HG03060 (cell line): Measurements from ENCODE around the gene SMYD5.
"Not testable (repeated sequence)": the region's sequence is repeated elsewhere in the genome, so short reads cannot be mapped to it uniquely, and the experiment has no call there.

Source experiments
- ATAC-seq: cut with Tn5 transposase; IDR thresholded peaks from one replicate; pipeline ENCODE4 v1.9.1; 2021; ENCODE audit warnings: low read depth, moderate number of reproducible peaks; ENCODE audit not compliant: unreplicated experiment

Gene SMYD5

GRCh38 chr2:73257425-73258125 lies 43.5 kb downstream of the SMYD5 start:
- no peak for ATAC-seq

- ATAC-seq, result no peak
Observed at GRCh38 chr2:73258186-73258912, 44.3 kb downstream of the SMYD5 start.

DNA sequence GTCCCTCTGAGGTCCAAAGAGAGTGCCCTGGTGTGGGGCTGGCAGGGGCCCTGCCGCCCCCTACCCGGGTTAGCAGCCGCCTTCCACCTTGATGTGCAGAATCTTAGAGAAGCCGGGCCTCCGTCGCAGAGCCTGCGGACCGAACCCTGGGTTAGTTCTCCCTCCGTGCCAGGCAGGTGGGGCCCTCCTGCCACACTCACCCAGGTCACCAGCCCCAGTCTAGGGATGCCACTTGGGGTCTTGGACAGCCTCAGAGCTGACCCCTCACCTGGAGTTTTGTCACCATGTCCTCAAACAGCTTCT lies 44.8 kb downstream of the SMYD5 start:
- no peak for ATAC-seq

GRCh38 chr2:73259276-73259675 lies 45.2 kb downstream of the SMYD5 start:
- ATAC-seq, result no peak

DNA sequence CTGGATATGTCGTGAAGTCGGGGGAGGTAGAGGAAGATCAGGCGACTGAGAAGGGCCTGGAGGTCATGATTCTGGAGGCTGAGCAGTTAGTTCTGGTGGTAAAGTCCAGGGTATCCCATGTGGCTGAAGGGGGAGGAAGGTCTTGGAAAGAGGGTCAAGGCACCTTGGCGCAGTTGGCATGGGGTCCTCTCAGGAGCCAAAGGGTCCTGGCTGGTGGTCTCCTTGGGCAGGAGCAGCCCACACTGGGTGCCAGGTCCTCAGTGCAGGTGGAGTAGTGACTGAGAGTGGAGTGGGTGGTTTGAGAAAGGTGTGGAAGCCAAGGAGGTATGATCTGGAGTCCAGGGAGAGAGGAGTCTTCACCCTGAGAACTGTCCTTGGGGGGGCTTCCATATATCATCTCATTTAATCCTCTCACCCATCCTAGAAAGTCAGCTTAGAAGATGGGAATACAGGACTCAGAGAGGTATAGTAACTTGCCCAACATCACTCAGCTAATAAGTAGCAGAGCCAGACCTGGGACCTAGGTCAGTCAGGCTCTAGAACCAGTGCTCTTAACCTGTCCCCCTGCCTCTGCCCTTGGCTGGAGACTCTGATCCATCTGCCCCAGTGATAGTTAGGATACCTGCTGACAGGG lies 45.8 kb downstream of the SMYD5 start:
- ATAC-seq, result no peak

DNA sequence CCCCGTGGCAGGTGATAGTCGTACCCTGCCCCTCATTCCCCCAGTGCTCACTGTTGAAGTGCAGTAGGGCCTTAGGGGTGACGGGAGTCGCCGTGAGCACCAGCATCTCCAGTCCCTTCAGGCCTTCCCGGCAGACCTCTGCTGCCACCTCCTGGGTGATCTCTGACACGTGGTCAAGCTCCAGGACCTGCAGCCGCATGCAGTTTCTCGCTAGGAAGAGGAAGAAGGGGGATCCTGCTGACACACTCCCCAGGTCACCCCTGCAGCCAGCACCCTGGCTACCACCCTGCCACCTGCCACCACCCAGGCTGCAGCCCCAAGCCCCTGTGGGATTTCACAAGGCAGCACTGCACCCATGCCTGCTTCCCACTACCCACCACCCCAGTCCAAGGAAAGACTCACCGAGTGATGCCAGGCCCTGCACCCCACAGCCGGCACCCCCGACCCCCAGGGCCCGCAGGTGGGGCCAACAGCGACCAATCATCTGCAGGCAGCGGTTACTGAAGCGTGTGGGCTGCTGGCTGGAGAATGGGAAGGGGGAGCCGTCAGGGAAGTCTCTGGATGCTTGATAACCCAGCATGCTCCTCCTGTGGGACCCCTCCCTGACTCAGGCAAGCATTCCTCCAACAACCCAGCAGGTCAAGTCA lies 46.4 kb downstream of the SMYD5 start:
- ATAC-seq, result no peak

DNA sequence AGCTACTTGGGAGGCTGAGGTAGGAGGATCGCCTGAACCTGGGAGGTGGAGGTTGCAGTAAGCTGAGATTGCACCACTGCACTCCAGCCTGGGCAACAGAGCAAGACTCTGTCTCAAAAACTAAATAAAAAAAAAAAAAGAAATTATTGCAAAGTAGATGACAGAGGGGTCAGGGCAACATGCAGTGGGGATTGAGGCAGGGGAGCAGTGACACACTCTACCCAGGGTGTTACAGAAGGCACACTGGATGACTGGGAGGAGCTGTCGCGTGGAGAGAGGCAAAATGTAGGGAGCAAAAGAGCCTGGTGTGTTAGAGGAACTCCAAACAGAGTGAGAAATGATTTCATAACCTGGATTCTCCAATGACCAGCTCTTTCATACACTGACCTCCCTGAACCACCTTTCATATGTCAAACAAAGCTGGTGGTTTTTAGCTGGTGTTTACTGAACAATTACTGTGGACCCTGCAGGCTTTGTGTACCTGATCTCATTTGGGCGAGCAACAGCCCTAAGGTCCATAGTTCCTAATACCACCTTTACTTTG lies 48.1 kb downstream of the SMYD5 start:
- no peak for ATAC-seq

- not testable (repeated sequence) for ATAC-seq
Observed at GRCh38 chr2:73262691-73263429, 48.8 kb downstream of the SMYD5 start.

DNA sequence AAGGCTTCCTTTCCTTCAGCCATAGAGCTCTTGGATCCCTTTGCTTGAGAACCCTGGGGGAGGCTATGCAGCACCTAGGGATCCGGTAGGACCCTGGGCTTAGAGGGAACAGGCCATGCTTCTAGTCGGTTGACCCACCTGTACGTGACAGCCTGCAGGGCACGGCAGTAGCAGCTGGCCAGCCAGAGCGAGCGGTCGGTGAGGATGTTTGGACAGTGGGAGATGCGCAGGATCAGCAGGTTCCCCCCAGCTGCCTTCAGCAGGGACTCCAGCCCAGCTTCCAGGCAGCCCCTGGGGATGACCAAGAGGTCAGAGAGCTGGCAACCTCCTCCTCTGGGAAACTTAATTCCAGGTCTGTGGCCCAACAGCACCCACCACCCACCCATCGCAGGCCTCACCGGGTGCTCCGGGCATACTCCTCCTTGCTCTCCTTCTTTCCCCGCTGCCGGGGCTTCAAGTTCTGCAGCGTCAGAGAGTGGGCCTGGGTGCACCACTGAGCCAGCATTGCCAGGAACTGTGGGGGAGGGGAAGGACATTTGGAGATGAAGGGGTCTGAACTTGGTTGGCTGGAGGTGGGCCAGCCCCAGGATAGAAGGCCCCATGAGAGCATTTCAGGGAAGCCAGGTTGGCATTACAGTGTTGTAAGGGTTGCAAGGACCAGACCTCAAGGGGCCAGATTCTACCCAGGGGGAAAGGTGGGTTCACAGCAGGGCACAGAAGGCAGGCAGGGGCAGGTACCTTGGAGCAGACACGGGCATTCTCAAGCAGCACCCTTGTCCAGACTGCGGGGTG lies 49.7 kb downstream of the SMYD5 start:
- ATAC-seq, result no peak

DNA sequence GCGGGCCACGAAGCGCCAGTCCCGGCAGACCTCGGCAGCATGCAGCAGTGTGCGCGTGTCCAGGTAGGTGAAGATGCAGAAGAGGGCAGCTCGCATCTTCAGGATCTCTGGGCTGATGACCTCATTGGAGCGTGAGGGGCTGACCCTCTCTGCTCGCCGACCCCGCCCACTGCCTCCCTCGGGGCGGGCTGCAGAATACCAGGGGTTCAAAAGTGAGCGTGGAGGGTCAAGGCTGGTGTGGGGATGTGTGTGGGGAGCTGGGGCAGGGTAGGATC lies 50.2 kb downstream of the SMYD5 start:
- ATAC-seq, result no peak

DNA sequence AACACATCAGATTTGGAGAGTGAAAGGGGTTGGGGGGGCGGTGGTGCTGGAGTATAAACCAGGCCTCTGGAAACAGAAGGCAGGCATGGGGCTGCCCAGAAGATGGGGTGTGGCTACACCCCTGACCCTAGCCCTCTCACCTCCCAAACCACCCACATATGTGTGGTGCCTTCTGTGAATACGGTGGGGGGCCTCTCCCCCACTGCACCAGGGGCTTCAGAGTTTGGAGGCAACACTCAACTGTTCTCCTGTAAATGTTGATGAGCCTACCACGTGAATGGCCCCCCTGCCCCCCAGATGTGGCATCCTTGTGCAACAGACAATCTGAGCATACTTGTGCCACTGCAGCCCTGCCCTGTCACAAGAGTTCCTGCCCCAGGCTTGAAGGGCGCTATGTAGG lies 50.7 kb downstream of the SMYD5 start:
- ATAC-seq, result no peak

DNA sequence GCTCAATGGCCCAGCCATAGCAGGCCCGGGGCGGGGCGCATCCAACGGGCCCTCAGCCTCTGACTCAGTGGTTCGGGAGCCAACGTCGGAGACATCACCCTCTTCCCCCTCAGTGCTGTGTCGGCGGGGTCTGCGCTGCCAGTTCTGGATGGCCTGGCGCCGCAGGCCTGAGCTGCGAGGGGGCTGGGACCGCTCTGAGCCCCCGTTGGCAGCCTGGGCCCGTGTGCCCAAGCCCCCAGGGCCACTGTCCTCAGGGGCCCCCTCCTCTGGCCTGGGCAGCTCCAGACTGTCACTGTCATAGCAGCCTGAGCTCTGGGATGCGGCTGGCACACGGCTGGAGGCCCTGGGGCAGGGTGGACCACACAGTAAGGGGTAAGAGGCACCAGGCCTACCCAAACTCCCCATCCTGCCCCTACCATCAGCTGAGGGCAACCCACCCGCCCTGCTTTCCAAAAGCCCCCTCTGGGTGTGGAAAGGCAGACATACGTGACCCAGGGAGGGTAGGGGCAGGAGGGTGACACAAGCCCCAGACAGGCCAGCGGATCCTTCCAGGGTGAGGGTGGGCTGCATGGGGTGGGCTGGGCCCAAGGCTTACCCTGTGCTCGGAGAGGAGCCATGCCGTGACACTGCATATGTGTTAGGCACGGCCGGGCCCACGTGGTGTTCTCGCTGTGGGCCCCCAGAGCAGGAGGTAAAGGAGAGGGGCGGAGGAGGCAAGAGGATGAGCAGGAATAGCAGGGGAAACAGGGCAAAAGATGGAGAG lies 51.4 kb downstream of the SMYD5 start:
- no peak for ATAC-seq

- no peak for ATAC-seq
Observed at GRCh38 chr2:73266061-73266901, 52.2 kb downstream of the SMYD5 start.

- no peak for ATAC-seq
Observed at GRCh38 chr2:73267008-73267407, 53.0 kb downstream of the SMYD5 start.

DNA sequence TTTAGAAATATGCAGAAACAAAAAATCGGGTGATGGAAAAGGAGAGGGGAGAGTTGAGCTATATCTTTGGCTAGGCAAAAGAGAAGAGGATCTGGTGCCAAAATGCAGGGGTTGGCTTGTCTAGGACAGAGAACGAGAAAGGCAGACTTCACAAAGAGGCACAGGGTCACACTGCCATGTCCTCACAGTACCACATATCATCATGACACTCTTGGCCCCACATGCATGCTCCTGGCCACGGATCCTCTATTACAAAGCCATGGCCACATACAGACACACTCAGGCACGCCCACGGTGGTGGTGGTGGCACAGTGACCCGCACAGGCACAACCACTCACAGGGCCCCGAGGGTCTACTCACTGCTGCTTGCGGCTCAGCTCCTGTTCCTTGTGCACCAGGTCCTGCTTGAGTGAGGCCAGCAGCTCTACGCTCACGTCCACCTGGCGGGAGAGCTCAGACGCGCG lies 54.4 kb downstream of the SMYD5 start:
- ATAC-seq, result no peak

GRCh38 chr2:73268830-73269685 lies 55.0 kb downstream of the SMYD5 start:
- ATAC-seq, result no peak

- no peak for ATAC-seq
Observed at GRCh38 chr2:73269686-73270465, 55.8 kb downstream of the SMYD5 start.
